Ishikawa (cell line): ENCODE measurements around the gene PEMT.

Experiments
- CEBPB ChIP-seq: IDR thresholded peaks from 2 replicates; pipeline ENCODE4 v1.6.1; 2012
- CREB1 ChIP-seq: IDR thresholded peaks from 2 replicates; pipeline ENCODE4 v1.6.1; 2012; ENCODE audit warnings: low read depth
- EGR1 ChIP-seq: IDR thresholded peaks from 2 replicates; pipeline ENCODE4 v1.6.1; 2012
- EP300 ChIP-seq: IDR thresholded peaks from 2 replicates; pipeline ENCODE4 v1.6.1; 2012; ENCODE audit warnings: borderline replicate concordance
- FOXM1 ChIP-seq: IDR thresholded peaks from 2 replicates; pipeline ENCODE4 v1.6.1; 2012; ENCODE audit warnings: low read depth, borderline replicate concordance
- NFIC ChIP-seq: IDR thresholded peaks from 2 replicates; pipeline ENCODE4 v1.6.1; 2012
- RAD21 ChIP-seq: IDR thresholded peaks from 2 replicates; pipeline ENCODE4 v1.6.1; 2012; ENCODE audit warnings: low read depth
- TAF1 ChIP-seq: IDR thresholded peaks from 2 replicates; pipeline ENCODE4 v1.6.1; 2012; ENCODE audit warnings: low read depth, mild to moderate bottlenecking
- TCF12 ChIP-seq: IDR thresholded peaks from 2 replicates; pipeline ENCODE4 v1.6.1; 2012; ENCODE audit warnings: low read depth
- TEAD4 ChIP-seq: IDR thresholded peaks from 2 replicates; pipeline ENCODE4 v1.6.1; 2012
- YY1 ChIP-seq: IDR thresholded peaks from 2 replicates; pipeline ENCODE4 v1.6.1; 2012; ENCODE audit warnings: low read depth
- ZBTB7A ChIP-seq: IDR thresholded peaks from 2 replicates; pipeline ENCODE4 v1.6.1; 2012; ENCODE audit warnings: low read depth
- TF ChIP-seq, protein P1 (sequence below): IDR thresholded peaks from 2 replicates; pipeline ENCODE4 v1.6.1; 2012; ENCODE audit warnings: low read depth, mild to moderate bottlenecking
- TF ChIP-seq, protein P2 (sequence below): IDR thresholded peaks from 2 replicates; pipeline ENCODE4 v1.6.1; 2012
- TF ChIP-seq, protein P3 (sequence below): IDR thresholded peaks from 2 replicates; pipeline ENCODE4 v1.6.1; 2012

The PEMT gene

DNA sequence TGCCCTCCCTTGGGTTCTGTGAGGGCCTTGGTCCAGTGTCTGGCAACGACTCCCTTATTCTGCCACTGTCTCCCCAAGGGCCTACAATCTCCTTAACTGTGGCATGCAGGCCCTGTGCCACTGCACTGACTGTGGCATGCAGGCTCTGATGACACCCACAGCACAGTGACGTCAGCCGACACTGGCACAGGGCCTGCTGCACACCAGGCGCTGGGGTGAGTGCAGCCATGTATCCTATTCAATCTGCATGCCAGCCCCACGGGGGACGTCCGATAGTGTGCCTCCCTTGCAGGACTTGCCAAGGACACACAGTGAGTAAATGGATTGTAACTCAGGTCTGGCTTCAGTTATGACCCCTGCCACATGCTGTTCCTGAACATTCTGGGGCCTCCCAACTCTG, 55.6 kb downstream of the PEMT start:
- TF ChIP-seq NFIC (peak; percentile 100), CEBPB (peak; percentile 78; the same call in 1 of the 2 replicates), EP300 (peak; percentile 98), FOXM1 (peak; percentile 91), TCF12 (peak; percentile 99), YY1 (peak; percentile 80), EGR1 (no peak), ZBTB7A (no peak; the same call in 1 of the 2 replicates), CREB1 (peak; percentile 88), TEAD4 (peak; percentile 98), RAD21 (peak; percentile 35), TAF1 (no peak)
- TF ChIP-seq, protein P1, sequence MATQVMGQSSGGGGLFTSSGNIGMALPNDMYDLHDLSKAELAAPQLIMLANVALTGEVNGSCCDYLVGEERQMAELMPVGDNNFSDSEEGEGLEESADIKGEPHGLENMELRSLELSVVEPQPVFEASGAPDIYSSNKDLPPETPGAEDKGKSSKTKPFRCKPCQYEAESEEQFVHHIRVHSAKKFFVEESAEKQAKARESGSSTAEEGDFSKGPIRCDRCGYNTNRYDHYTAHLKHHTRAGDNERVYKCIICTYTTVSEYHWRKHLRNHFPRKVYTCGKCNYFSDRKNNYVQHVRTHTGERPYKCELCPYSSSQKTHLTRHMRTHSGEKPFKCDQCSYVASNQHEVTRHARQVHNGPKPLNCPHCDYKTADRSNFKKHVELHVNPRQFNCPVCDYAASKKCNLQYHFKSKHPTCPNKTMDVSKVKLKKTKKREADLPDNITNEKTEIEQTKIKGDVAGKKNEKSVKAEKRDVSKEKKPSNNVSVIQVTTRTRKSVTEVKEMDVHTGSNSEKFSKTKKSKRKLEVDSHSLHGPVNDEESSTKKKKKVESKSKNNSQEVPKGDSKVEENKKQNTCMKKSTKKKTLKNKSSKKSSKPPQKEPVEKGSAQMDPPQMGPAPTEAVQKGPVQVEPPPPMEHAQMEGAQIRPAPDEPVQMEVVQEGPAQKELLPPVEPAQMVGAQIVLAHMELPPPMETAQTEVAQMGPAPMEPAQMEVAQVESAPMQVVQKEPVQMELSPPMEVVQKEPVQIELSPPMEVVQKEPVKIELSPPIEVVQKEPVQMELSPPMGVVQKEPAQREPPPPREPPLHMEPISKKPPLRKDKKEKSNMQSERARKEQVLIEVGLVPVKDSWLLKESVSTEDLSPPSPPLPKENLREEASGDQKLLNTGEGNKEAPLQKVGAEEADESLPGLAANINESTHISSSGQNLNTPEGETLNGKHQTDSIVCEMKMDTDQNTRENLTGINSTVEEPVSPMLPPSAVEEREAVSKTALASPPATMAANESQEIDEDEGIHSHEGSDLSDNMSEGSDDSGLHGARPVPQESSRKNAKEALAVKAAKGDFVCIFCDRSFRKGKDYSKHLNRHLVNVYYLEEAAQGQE, result no peak
- TF ChIP-seq, protein P2, sequence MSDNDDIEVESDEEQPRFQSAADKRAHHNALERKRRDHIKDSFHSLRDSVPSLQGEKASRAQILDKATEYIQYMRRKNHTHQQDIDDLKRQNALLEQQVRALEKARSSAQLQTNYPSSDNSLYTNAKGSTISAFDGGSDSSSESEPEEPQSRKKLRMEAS, result peak; percentile 93
- TF ChIP-seq, protein P3, sequence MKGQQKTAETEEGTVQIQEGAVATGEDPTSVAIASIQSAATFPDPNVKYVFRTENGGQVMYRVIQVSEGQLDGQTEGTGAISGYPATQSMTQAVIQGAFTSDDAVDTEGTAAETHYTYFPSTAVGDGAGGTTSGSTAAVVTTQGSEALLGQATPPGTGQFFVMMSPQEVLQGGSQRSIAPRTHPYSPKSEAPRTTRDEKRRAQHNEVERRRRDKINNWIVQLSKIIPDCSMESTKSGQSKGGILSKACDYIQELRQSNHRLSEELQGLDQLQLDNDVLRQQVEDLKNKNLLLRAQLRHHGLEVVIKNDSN, result peak; percentile 43; the same call in 1 of the 2 replicates

DNA sequence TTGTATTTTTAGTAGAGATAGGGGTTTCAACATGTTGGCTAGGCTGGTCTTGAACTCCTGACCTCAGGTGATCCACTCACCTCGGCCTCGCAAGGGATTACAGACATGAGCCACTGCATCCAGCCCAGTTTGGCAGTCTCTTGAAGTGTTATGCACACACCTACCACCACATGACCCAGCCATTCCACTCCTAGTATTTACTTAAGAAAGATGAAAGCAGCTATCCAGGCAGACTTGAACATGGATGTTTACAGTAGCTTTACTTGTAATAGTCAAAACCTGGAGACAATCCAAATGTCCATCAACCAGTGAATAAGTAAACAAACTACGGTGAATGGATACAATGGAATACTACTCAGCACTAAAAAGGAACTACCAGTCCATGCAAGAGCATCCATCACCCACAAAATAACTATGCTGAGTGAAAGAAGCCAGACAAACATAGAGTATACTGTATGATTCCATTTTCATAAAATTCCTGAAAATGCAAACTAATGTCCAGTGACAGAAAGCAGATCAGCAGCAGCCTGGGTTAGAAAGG, 57.5 kb downstream of the PEMT start:
- TF ChIP-seq, protein P3, result peak; percentile 10; the same call in 1 of the 2 replicates
- no peak for TF ChIP-seq CEBPB

DNA sequence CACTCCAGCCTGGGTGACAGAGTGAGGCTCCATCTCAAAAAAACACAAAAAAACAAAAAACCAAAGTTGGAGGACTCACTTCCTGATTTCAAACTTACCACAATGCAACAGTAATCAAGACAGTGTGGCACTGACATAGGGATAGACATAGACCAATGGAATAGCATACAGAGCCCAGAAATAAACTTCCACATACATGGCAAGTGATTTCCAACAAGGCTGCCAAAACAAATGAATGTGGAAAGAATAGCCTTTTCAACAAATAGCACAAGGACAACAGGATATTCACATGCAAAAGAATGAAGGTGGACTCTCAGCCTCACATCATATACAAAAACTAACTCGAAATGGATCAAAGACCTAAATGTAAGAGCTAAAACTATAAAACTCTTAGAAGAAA, 58.5 kb downstream of the PEMT start:
- TF ChIP-seq, protein P3, result no peak
- TF ChIP-seq CEBPB, result no peak
- TF ChIP-seq, protein P1, result no peak
- no peak for TF ChIP-seq EP300
- TF ChIP-seq YY1, result no peak
- no peak for TF ChIP-seq TAF1
- TF ChIP-seq FOXM1, result no peak
- TF ChIP-seq ZBTB7A, result no peak
- no peak for TF ChIP-seq RAD21

DNA sequence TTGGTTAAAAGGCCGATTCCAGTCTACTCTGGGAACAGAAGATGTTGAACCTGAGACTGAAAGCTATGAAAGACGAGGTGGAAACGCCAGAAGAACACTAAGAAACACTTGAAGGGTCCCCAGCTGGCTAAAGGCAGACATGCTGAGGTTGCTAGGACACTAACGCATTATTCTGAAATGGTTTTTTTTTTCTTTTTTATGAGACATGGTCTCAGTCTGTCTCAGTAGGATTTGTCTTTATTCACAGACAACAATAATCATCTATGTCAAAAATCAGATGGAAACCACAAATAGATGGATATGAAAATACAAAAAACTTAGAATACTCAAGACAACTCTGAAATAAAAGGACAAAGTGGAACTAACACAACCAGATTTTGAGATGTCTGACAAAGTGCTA, 60.4 kb downstream of the PEMT start:
- no peak for TF ChIP-seq CEBPB
- no peak for TF ChIP-seq YY1
- no peak for TF ChIP-seq EGR1
- no peak for TF ChIP-seq EP300
- no peak for TF ChIP-seq CREB1

DNA sequence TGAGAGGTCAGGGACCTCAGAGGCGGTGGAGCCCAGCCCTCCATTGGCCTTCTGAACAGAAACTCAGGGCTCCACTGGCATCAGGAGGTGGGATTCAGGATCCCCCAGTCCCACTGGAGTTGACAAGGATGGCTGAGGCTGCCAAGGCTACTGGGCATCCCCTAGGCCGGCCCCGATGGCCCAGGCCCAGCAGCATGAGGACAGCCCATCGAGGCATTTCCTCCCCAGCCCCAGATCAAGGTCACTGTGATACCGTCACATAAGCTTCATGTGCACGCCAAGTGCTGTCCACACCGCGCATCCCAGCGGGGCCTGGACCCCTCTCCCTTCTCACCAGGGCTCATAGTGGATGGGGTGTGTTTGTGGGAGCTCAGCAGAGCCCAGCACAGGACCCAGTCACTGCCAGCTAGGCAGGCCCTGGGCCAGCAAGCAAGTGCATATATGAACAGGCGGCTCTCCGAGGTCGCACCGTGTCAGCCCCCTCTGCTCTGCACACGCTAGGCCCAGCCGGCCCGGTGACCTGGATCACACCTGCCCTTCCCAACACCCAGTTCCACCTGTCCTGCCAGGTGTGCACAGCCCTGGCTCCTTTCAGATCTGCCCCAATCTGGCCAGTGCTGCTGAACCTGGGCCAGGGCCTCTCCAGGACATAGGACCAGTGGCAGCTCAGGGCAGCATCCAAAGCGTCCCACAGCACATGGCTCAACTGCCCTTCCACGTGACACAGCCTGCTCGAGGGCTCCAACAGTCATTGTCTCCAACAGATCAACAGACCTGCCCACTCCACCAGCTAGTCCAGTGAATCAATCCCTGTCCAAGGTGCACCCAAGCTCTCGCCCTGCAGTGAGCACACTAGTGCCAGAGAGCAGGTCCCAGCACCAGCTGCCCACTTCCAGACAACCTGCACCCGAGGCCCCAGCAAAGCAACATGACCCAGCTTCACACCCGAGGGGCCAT, 62.5 kb downstream of the PEMT start:
- TF ChIP-seq ZBTB7A (no peak), YY1 (no peak), FOXM1 (no peak), EGR1 (no peak), TAF1 (no peak), EP300 (no peak), NFIC (no peak), TEAD4 (no peak), CEBPB (no peak), TCF12 (no peak), CREB1 (no peak), RAD21 (no peak)
- TF ChIP-seq, protein P1, result no peak; the same call in 1 of the 2 replicates
- TF ChIP-seq, protein P3, result no peak
- TF ChIP-seq, protein P2, result no peak
